ENCODE data around the gene COL26A1.

The COL26A1 gene

GRCh38 chr7:101581891-101582290 lies 219.2 kb downstream of the COL26A1 start:
- Histone ChIP-seq H3K27me3 (ENCODE audit: control insufficient read depth, insufficient read depth, low read length) (no peaks in the 10 kb centered on the region), H3K27ac (ENCODE audit: low read depth, low read length) (no peak overlapping the region), H3K9ac (ENCODE audit: low read depth, low read length) (no peak overlapping the region), H3K36me3 (ENCODE audit: control insufficient read depth, insufficient read depth, low read length) (no peaks in the 10 kb centered on the region), H3K4me3 (ENCODE audit: low read depth, low read length) (no peak overlapping the region), H3K4me1 (ENCODE audit: control insufficient read depth, insufficient read depth, low read length) (no peaks in the 10 kb centered on the region), H3K9me3 (ENCODE audit: control insufficient read depth, insufficient read depth, low read length) (peaks cover 5% of the 10 kb centered on the region; the same call in 1 of the 2 replicates)

- no peak overlapping the region for H3K4me3 ChIP-seq (ENCODE audit: low read depth, low read length)
- H3K36me3 ChIP-seq (ENCODE audit: control insufficient read depth, insufficient read depth, low read length), result no peaks in the 10 kb centered on the region
- no peaks in the 10 kb centered on the region for H3K9me3 ChIP-seq (ENCODE audit: control insufficient read depth, insufficient read depth, low read length)
- no peaks in the 10 kb centered on the region for H3K27me3 ChIP-seq (ENCODE audit: control insufficient read depth, insufficient read depth, low read length)
- H3K4me1 ChIP-seq (ENCODE audit: control insufficient read depth, insufficient read depth, low read length), result no peaks in the 10 kb centered on the region
- H3K9ac ChIP-seq (ENCODE audit: low read depth, low read length), result no peak overlapping the region
- no peak overlapping the region for H3K27ac ChIP-seq (ENCODE audit: low read depth, low read length)
Observed at GRCh38 chr7:101582971-101583370, 220.3 kb downstream of the COL26A1 start.

DNA sequence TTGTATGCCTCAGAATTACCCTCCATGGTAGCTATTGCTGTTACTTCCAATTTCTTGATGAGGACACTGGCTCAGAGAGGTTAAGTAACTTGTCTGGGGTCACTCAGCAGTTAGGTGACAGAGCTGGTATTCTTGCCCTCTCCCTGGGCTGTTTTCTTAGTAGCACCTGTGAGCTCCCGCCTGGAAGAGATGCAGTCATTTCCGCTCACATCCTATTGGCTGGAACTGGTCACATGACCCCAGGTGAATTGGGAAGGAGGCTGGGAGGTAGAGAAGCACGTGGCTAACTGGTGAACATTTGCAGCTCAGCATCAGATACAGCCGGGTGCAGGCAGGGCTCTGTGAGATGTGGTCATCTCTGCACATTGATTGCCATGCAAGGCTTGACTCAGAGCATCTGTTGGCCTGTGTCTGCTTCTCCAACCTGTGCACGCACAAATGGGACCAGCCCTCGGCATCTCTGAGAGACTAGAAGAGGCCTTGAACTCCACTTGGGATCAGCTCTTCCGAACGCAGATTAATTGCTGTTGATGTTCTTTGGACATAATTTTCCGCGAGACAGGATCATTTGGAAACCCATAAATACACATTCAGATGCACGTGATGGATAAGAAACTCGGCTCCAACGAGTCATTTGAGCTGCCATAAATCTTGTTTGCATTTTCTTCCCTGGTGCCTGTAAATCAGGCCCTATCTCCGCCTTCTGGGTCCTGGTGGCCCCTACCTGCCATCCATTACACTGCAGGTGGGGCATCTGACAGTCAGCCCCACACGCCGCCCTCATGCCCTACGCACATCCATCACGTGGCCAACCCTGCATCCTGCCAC lies 223.6 kb downstream of the COL26A1 start:
- no peaks in the 10 kb centered on the region for H3K9me3 ChIP-seq (ENCODE audit: control insufficient read depth, insufficient read depth, low read length)
- no peaks in the 10 kb centered on the region for H3K36me3 ChIP-seq (ENCODE audit: control insufficient read depth, insufficient read depth, low read length)
- H3K4me3 ChIP-seq (ENCODE audit: low read depth, low read length), result no peak overlapping the region
- H3K27ac ChIP-seq (ENCODE audit: low read depth, low read length), result no peak overlapping the region
- H3K27me3 ChIP-seq (ENCODE audit: control insufficient read depth, insufficient read depth, low read length), result no peaks in the 10 kb centered on the region
- H3K9ac ChIP-seq (ENCODE audit: low read depth, low read length), result no peak overlapping the region
- no peaks in the 10 kb centered on the region for H3K4me1 ChIP-seq (ENCODE audit: control insufficient read depth, insufficient read depth, low read length)

DNA sequence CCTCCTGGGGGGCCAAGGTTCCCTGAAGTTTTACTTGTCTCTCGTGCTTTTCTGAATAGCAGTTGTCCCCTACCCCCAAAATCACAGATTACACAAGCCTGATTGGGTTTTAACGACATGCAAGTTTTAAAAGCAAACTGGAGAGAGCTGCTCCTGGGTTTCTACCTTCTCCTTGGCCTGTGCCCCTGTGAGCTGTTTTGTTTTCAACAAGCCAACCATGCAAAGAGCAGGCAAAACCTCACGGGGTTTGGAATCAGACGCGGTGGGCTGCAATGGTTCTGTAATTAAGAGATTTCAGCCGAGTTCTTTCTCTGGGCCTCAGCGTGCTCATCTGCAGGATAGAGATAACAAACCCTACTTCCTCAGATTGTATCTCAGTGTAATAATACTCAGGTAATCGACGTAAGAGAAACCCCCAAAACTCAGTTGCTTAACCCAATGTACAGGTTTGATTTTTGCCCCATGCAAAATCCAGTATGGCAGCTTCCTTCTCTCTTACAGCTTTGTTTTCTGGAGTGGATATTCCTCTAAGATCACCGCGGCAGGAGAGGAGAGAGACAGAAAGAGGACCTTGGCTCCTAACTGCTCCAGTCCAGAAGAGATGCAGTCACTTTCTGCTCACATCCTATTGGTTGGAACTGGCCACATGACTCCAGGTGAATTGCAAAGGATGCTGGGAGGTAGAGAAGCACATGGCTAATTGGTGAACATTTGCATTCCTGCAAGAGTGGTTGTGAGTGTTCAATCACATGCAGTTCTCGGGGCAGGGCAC lies 224.4 kb downstream of the COL26A1 start:
- Histone ChIP-seq H3K27me3 (ENCODE audit: control insufficient read depth, insufficient read depth, low read length) (no peaks in the 10 kb centered on the region), H3K9me3 (ENCODE audit: control insufficient read depth, insufficient read depth, low read length) (no peaks in the 10 kb centered on the region), H3K9ac (ENCODE audit: low read depth, low read length) (no peak overlapping the region), H3K4me3 (ENCODE audit: low read depth, low read length) (no peak overlapping the region), H3K27ac (ENCODE audit: low read depth, low read length) (no peak overlapping the region), H3K36me3 (ENCODE audit: control insufficient read depth, insufficient read depth, low read length) (no peaks in the 10 kb centered on the region), H3K4me1 (ENCODE audit: control insufficient read depth, insufficient read depth, low read length) (no peaks in the 10 kb centered on the region)

DNA sequence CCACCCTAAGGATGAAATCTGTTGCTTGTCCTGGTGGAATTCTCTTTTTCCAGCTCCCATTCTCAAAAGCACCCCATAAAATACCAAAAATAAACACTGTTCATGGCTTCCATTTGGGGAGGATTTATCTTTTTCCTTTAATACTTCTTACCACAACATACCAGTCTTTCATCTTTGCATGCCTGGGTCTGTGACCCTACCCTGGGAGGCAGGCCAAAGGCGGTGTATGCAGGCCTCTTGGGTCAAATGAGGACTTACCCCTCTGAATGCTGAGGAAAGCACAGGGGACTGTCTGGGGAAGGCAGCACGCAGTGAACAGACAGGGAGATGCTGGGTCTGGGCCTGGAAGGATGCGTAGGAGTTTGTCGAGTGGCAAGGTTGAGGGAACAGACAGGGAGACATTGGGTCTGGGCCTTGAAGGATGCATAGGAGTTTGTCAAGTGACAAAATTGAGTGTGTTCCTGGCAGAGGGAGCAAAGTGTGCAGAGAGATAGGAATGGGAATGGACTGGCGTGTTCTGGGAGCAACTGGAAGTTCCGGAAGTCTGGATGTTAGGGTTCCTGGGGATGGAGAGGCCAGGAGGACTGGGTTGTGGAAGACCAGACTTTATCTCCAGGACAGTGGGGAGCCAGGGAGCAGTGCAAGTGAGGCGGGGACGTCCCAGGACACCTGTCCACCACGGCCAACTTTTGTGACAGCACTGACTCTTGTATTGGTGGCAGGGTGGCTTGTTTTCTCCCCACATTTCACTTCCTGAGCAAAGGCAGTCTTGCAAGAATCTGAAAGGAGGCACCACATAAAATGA lies 225.7 kb downstream of the COL26A1 start:
- no peaks in the 10 kb centered on the region for H3K36me3 ChIP-seq (ENCODE audit: control insufficient read depth, insufficient read depth, low read length)
- no peak overlapping the region for H3K27ac ChIP-seq (ENCODE audit: low read depth, low read length)
- no peak overlapping the region for H3K4me3 ChIP-seq (ENCODE audit: low read depth, low read length)
- no peaks in the 10 kb centered on the region for H3K27me3 ChIP-seq (ENCODE audit: control insufficient read depth, insufficient read depth, low read length)
- H3K9ac ChIP-seq (ENCODE audit: low read depth, low read length), result no peak overlapping the region
- no peaks in the 10 kb centered on the region for H3K4me1 ChIP-seq (ENCODE audit: control insufficient read depth, insufficient read depth, low read length)
- no peaks in the 10 kb centered on the region for H3K9me3 ChIP-seq (ENCODE audit: control insufficient read depth, insufficient read depth, low read length)

DNA sequence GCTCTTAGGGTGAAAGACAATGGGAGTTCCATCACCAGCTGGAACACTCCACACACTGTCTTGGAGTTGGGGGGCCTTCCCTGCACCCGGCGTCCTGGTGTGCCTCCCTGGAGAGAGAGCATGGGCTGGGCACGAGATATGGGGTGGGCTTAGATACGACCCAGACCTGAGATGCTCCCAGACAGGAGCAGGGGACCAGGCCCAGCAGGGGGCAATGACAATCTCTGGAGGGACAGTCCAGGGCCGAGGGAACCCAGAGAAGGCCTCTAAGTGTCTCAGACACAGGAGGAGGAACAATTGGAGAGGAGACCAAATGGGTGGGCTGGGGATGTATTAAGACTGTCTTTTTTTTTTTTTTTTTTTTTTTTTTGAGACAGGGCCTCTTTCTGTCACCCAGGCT lies 226.4 kb downstream of the COL26A1 start:
- no peak overlapping the region for H3K4me3 ChIP-seq (ENCODE audit: low read depth, low read length)
- H3K36me3 ChIP-seq (ENCODE audit: control insufficient read depth, insufficient read depth, low read length), result no peaks in the 10 kb centered on the region
- H3K27ac ChIP-seq (ENCODE audit: low read depth, low read length), result no peak overlapping the region
- H3K4me1 ChIP-seq (ENCODE audit: control insufficient read depth, insufficient read depth, low read length), result no peaks in the 10 kb centered on the region
- no peaks in the 10 kb centered on the region for H3K9me3 ChIP-seq (ENCODE audit: control insufficient read depth, insufficient read depth, low read length)
- no peaks in the 10 kb centered on the region for H3K27me3 ChIP-seq (ENCODE audit: control insufficient read depth, insufficient read depth, low read length)
- H3K9ac ChIP-seq (ENCODE audit: low read depth, low read length), result no peak overlapping the region

- H3K4me1 ChIP-seq (ENCODE audit: control insufficient read depth, insufficient read depth, low read length), result no peaks in the 10 kb centered on the region
- no peak overlapping the region for H3K4me3 ChIP-seq (ENCODE audit: low read depth, low read length)
- H3K27ac ChIP-seq (ENCODE audit: low read depth, low read length), result no peak overlapping the region
- no peaks in the 10 kb centered on the region for H3K27me3 ChIP-seq (ENCODE audit: control insufficient read depth, insufficient read depth, low read length)
- H3K36me3 ChIP-seq (ENCODE audit: control insufficient read depth, insufficient read depth, low read length), result no peaks in the 10 kb centered on the region
- no peaks in the 10 kb centered on the region for H3K9me3 ChIP-seq (ENCODE audit: control insufficient read depth, insufficient read depth, low read length)
- no peak overlapping the region for H3K9ac ChIP-seq (ENCODE audit: low read depth, low read length)
Observed at GRCh38 chr7:101589976-101590662, 227.4 kb downstream of the COL26A1 start.

GRCh38 chr7:101590663-101591435 lies 228.2 kb downstream of the COL26A1 start:
- Histone ChIP-seq H3K36me3 (ENCODE audit: control insufficient read depth, insufficient read depth, low read length) (no peaks in the 10 kb centered on the region), H3K4me3 (ENCODE audit: low read depth, low read length) (no peak overlapping the region)

GRCh38 chr7:101591504-101591903 lies 228.8 kb downstream of the COL26A1 start:
- H3K4me3 ChIP-seq (ENCODE audit: low read depth, low read length), result no peak overlapping the region
- no peak overlapping the region for H3K27ac ChIP-seq (ENCODE audit: low read depth, low read length)
- no peak overlapping the region for H3K9ac ChIP-seq (ENCODE audit: low read depth, low read length)
- no peaks in the 10 kb centered on the region for H3K4me1 ChIP-seq (ENCODE audit: control insufficient read depth, insufficient read depth, low read length)
- no peaks in the 10 kb centered on the region for H3K27me3 ChIP-seq (ENCODE audit: control insufficient read depth, insufficient read depth, low read length)
- H3K36me3 ChIP-seq (ENCODE audit: control insufficient read depth, insufficient read depth, low read length), result no peaks in the 10 kb centered on the region
- no peaks in the 10 kb centered on the region for H3K9me3 ChIP-seq (ENCODE audit: control insufficient read depth, insufficient read depth, low read length)

More at GRCh38 chr7:101590663-101591435, 228.2 kb downstream of the COL26A1 start:
- Histone ChIP-seq H3K9me3 (ENCODE audit: control insufficient read depth, insufficient read depth, low read length) (no peaks in the 10 kb centered on the region), H3K4me1 (ENCODE audit: control insufficient read depth, insufficient read depth, low read length) (no peaks in the 10 kb centered on the region), H3K9ac (ENCODE audit: low read depth, low read length) (no peak overlapping the region), H3K27ac (ENCODE audit: low read depth, low read length) (no peak overlapping the region), H3K27me3 (ENCODE audit: control insufficient read depth, insufficient read depth, low read length) (no peaks in the 10 kb centered on the region)

- Histone ChIP-seq H3K36me3 (ENCODE audit: control insufficient read depth, insufficient read depth, low read length) (no peaks in the 10 kb centered on the region), H3K9ac (ENCODE audit: low read depth, low read length) (no peak overlapping the region), H3K27ac (ENCODE audit: low read depth, low read length) (no peak overlapping the region), H3K4me1 (ENCODE audit: control insufficient read depth, insufficient read depth, low read length) (no peaks in the 10 kb centered on the region), H3K9me3 (ENCODE audit: control insufficient read depth, insufficient read depth, low read length) (no peaks in the 10 kb centered on the region), H3K27me3 (ENCODE audit: control insufficient read depth, insufficient read depth, low read length) (no peaks in the 10 kb centered on the region), H3K4me3 (ENCODE audit: low read depth, low read length) (no peak overlapping the region)
Observed at GRCh38 chr7:101593556-101593955, 230.9 kb downstream of the COL26A1 start.

All from HUES48 (cell line).